IPS-NIHi7 (cell line): ENCODE results near the gene HEYL.
A peak's percentile ranks its signal among the peaks of the same experiment; 100 is the strongest.

Source experiments
- DNase-seq: peaks from one replicate; pipeline ENCODE4 v3.0.0; 2012; ENCODE audit warnings: mixed read lengths; ENCODE audit errors: extremely low spot score

HEYL gene

DNA sequence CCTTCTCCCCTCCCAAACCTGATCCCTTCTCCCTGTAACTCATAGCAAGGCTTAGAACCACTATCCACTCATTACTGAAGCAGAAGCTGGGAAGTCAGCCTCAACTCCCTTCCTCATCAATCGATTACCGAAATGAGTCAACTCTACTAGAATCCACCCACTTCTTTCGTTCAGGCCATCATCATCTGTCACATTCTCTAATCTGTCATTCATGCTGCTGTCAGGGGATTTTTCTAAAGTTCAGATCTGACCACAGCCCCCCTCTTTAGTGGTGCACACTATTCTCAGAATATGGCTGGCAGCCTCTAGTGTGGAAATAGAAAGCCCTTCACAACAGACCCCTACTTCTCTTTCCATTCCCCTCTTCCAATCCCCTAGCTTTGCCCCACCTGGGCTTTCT lies 27.3 kb upstream of the HEYL start:
- DNase-seq, result no peak

DNA sequence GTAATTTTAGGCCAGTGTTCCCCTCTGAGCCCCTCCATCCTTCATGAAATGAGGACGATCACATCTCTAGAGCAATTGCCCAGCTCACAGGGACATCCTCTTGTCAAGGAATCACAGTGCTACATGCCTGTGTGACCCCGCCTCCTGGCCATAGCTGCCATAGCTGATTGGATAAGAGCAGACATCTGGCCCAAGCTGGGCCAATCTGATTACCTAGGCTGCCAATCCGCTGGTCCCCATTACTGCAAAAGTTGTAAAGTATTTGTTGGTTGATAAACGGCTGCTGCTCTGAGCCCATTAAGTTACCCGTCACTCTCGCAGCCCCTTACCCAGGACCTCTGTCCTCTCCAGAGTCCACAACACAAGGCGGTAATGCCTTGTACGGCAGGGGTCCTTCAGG lies 24.1 kb upstream of the HEYL start:
- DNase-seq, result peak; percentile 24

DNA sequence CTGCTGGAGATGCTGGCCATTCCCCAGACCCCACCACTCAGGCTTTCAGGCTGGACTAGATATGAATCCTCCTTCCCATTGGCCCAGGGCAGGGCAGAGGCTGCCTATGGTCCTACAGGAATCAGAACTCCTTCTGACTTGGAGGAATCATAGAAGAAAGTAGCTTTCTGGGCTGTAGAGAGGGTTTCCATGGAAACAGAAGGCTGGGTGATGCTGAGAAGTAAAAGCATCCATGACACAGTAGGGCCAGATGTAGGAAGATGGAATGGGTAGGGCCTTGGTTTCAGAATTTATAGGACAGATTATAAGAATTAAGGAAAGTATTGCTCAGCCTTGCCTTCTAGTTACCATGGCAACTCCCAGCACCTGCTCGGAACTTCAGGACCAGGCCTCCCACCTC lies 23.4 kb upstream of the HEYL start:
- no peak for DNase-seq

DNA sequence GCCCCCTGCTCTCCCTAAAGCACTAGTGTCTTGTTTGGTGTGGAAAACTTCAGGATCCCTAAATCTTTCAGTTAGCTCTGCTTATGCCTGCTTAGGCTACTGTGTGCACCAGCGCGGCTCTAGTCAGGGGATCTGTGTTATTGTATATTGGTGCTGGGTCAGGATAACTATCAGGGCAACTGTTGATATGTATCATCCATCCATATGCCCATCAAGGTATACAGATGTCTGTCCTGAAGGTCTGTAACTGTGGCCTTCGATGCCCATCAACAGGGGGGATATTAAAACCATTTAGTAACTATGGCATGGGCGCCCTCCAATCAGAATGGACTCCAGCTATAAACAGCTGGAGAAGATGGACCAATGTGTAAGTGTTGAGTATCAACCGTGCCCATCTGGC lies 20.1 kb upstream of the HEYL start:
- no peak for DNase-seq

DNA sequence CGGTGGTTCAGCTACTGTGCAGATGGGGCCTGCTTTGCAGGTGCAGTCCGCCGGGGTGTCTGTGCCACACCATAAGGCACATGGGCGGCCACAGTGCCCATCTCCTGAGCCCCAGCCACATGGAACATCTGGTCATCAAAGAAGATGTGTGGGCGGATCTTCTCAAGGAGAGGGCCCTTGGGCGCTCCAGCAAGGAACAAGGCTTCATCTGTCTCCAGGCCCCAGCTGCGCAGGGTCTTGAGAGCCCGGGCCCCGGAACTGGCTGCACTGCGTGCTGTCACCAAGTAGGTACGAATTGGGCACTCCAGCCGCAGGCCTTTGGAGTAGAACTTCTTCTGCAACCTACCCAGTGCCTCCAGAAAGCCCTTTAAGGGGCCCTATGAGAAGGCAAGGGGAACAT lies 19.7 kb upstream of the HEYL start:
- no peak for DNase-seq

DNA sequence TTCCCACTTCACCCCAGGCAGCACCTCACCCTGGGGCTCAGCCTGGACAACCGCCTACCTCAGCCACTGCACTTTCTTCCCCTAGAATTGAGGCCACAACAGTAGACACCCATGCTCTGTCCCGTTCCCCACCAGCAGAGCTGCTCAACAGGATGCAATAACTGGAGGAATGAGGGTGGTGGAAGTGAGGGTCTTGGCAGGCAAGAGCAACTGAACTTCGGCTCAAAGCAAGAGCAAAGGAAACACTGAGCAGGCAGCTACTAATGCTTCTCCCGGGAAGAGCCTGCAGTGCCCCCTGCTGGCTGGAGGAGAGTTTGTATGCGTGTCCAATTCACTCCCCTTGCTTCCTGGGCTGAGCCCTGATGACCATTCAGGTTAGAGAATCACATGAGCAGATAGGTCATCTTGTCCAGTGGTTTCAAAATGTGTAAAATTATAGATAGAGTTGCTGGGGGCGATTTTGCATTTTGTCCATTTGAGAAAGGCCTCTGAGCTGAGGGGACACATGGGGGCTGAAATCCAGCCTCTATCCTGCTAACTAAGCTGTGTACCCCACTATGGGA lies 18.6 kb upstream of the HEYL start:
- DNase-seq, result peak; percentile 82

DNA sequence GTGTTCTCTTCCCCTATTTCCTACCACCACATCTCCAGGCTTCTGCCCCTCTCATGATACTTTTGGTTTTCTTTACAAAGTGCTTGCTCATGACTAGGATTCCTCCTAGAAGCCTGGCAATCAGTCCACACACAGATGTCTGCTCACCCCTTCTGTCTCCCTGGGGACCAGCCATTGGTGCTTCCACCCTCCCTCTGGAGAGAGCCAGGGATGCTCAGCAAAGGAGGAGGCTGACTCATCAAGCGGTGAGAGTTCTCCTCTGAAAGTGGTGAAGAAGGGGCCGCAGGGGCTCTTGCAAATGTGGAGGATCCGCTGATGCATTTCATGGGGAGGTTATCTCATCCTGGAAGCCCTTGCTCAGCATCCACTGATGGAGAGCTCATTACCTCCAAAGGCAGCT lies 18.0 kb upstream of the HEYL start:
- DNase-seq, result no peak

DNA sequence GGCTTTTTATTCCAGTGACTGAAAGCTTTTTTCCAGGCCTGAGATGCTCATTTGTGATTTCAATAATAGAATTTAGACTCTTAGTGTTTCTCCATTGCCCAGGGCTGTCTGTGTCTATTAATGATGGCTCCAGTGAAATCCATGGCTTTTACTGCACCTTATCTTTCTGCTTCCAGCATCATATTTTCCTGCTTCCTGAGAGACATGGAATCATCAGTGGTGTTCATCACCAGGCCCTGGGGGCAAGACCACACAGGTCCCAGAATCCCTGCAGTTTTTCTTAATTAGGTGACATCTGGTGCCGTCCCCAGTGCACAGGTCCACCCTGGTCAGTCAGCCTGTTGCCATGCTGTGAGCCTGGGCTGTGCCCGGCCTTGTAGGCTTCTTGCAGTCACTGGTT lies 16.9 kb upstream of the HEYL start:
- DNase-seq, result no peak

DNA sequence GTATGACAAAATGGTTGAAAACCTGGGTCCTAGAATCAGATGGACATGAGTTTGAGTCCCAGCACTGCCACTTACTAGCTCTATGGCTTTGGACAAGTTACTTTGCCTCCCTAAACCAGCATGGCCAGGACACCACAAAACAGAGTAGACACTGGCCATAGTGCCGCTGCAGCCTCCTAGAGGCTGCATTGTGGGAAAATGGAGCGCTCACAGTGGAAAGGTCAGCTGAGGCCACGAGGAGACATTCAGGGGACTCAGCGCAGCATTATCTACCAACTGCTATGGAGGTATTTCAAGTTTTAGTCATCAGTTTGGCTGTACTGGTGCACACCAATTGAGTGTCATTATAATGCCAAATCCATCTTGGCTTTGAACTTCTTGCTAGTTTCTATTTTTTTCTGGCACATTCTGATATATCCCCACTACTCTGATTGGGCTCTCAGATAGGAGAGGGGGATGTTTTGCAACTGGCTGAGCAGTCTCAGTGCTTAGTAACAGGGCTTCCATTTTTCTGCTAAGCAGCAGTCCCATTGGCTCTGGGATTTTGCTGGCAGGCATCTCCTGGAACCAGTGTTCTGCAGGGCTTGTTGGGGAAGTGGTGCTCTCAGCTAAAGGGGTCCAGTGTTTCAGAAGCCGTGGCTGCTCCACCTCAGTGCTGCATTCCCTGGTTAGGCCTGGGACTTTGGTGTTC lies 16.3 kb upstream of the HEYL start:
- no peak for DNase-seq

DNA sequence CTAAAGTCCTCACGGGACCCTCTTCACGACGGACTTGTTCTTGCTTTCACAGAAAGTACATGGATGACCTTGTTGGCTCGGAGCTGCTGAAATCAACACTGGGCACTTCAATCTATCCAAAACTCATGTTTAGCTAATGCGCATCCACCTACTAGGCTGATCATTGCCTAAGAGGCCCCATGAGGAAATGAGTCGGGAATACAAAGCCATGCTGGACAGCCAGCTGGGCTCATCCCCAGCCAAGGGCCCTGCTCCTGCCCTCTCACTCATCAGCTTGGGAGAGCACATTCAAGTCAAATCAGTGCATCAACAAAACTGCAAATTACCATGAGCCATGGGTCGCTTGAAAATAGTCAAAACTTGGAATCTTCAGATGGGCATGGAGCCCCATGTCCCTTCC lies 14.8 kb upstream of the HEYL start:
- no peak for DNase-seq

DNA sequence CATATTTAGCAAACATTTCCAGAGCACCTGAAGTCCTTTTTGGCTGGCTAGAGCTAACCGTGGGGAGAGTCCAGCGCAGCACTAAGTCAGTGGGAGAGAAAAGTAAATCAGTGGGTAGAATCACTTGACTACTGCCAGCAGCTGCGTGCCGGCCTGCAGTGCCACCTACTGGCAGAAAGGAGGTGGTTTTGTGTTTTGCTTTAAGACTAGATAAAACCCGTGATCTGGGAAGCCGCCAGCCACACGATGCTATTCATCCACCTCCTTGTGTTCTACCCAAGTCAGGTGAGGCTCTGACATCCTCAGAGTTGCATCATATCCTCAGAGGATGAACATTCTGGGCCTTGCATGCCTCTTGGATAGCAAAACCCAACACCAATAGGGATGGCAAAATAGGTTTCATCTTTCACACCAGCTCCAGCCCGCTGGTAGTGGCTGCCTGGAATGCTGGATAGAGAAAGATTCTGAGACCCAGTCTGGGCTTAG lies 14.1 kb upstream of the HEYL start:
- DNase-seq, result peak; percentile 78

DNA sequence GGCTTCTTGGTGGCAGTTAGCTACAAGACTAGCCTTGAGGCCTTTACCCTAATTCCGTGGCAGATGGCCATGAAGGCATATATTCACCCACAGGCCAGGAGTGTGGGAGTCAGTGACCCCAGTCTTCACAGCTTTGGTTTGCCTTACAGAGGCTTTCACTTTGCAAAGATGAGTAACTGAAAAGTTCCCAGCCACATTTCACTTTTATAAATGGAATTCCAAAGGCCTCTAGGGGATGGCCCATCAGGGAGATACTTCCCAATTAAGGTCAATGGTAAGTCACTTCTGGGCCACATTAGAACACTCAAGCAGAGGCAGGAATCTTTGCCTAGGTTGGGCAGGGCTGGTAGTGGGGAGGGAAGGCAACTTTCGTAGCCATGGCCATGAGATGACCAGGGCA lies 13.1 kb upstream of the HEYL start:
- no peak for DNase-seq

DNA sequence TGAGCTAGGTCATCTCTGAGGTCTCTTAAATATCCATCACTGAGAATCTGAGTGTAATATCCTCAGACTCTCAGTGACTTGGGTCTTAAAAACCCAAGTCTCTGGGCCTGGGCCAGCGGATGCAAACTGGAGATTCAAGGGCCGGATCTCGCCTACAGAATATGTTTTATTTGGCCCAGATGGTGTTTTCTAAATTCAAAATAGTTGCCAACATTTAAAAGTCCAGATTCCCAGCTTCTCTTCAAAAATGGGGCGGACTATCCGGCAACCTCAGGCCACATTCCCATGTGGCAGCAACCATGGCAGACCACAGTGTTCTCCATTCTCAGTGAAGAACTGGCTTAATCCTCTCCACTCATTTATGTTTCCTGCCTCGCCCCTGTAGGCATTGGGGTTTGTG lies 12.7 kb upstream of the HEYL start:
- DNase-seq, result no peak

DNA sequence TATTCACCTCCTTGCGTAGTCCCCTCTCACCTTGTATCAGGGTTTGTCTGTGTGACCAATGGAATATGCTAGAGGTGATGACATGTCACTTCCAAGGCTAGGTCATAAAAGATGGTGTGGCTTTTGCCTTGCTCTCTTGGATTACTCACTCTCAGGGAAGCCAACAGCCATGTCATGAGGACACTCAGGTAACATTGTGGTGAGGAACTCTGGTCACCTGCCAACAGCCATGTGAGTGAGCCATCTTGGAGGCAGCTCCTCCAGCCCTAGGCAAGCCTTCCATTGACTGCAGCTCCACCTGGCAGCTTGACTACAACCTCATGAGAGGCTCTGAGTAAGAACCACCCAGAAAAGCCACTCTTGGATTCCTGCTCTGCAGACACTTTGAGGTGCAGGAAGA lies 11.0 kb upstream of the HEYL start:
- no peak for DNase-seq

DNA sequence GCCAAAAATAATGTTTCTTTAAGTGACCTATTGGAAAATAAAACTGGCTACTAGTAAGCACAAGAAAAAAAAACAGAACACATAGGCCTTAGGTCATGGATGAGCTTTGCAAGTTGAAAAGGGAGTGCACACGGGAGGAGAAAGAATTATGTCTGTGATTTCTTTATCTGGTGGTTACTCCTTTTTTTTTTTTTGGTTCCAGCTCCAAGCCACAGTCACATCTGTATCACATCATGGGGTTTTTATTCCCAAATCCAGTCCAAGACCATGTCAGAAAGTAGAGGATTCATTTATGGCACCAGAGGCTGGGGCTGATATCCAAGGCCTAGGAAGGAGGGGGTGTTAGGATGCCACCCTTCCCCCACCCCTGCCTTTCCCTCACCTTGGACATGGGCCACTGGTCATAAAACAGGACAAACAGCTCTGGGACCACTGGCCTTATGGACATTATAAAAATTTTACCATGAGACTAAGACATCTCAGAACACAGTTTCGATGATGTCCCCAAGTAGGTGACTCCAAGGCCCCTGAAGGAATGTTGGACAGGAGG lies 10.3 kb upstream of the HEYL start:
- DNase-seq, result no peak

DNA sequence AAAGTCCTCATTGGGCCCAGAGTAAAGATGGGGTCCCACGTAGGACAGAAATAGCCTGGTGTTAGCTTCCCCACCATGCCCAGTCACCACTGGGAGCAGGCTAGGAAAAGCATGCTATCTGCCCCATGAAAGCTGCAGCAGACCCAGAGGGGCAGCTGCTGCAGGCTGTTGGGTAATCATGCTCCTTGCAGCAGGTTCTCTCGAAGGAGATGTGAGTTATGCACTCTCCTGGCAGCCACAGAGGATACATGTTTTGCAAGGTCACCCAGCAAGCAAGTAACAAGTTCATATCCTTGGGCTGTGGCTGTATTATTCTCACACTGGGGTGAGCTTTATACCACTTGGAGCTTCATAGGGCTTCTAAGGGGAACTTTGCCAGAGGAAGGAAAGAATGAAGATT lies 9.1 kb upstream of the HEYL start:
- DNase-seq, result no peak

DNA sequence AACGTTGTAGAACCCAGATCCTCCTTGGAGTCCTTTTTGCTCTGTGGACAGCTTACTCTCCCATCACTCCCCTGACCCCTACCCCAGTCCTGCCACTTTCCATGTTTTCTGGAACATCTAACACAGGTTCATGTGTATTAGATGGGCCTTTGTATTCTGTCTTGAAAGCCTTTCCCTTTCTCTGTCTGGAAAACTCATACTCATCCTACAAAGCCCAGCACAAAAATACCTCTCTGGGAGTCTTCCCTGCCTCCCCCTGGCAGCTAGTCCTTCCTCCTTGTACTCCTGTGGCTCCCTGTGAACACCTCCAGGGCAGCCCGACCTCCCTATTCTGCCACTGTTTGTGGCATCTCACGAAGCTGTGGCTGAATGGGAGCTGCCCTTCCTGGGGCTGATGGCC lies 7.8 kb upstream of the HEYL start:
- DNase-seq, result no peak

DNA sequence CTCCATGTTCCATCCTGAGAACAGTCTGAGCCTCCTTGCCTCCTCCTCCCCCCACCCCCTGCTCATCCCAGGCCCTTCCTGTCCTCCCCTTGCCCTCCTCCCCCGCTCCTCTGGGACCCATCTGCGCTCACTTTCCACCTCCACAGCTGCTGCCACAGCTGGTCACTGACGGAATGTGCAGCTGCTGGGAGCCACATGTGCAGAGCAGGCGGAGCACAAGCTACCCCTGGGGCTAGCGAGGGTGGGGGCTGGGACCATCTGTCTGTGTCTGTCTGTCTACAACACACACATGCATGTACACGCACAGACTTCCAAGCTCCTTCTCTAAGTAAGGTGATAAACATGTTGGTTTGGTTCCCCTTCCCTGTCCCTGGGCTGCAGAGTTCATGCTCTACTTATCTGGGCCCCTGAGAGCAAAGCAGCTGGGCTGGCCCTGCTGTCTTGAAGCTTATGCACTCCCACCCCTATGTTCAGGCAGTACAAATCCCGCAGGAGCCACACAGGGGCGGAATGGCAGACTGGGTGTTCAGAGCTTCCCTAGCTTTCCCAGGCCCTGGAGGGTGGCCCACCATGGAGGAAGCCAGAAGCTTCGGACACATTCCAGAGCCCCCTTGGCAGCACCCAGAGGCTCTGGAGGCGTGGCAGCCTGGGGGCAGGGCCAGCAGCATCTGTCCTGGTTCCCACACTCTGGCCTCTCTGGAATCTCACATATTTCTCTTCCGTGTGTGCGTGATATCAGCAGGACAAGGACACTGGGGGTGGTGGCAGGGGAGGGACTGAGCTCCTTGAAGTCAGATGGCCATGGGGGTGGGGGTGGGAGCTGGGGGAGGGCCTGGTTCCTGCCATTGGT lies 7.0 kb upstream of the HEYL start:
- peak; percentile 50 for DNase-seq

DNA sequence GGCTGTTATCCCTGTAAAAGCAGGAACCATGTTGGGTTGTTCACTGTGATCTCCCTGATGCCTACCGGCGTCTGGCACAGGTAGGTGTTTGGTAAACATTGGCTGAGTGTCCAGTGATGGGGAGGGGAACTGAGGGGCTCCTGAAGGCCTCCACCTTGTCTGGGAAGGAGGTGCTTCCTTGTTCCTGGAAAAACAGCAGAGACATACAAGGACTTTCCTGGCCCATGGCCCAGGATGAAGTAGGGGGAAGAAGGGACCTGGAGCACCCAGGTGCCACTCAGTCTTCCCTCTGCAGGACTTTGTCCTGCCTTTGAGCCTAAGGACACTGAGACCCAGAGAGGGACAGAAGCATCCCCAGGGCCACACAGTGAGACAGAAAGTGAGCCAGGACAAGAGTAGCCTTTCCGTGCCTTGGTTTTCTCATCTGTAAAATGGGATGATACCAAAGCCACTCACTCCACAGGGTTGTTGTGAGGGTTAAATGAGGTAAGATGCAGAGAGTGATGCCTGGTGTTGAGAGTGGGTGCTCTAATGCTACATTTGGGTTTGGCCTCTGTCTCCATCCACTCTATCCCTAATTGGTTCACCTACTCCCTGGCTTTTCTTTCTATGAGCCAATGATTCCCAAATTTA lies 6.1 kb upstream of the HEYL start:
- no peak for DNase-seq

DNA sequence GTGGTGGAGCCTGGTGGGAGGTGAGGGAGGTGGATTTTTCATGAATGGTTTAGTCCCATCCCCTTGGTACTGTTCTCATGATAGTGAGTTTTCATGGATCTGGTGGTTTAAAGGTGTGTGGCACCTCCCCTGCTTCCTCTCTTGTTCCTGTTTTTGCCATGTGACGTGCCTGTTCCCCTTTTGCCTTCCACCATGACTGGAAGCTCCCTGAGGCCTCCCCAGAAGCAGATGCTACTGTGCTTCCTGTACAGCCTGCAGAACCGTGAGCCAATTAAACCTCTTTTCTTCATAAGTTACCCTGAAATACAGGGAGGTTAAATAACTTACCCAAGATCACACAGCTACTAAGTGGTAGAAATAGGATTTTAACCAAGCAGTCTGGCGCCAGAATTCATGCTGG lies 4.3 kb upstream of the HEYL start:
- DNase-seq, result no peak

DNA sequence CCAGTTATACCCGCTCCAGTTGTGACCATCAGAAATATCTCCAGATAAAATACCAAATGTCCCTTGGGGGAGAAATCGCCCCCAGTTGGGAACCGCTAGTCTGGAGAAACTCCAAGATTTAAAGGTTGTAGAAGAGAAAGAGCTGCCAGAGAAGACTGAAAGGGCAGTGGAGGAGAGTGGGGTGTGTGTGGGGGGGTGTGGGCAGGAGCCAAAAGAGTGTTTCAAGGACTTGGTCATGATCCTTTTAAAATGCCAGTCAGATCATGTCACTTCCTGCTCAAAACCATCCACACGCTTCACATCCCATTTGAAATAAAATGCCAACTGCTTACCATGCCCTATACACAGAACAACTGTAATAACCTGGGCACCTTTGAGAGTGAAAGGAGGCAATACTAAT lies 3.4 kb upstream of the HEYL start:
- DNase-seq, result no peak

DNA sequence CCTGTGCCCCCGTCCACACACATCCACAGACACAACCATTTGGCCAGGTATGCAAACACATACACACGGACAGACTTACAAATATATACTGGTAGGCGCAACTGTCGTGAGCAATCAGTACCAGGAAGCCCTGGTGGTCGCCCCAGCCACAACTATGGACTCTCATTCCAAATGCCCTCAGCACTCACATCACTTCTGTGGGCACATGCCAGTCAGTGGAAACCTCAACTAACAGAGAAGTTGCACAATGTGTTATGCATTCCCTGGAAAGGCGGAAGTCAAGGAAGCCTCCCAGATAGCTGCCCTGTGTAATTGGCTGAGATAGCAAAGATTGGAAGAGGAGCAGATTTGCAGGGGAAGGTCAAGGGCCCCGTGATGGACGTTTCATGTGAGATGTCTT lies 1.4 kb upstream of the HEYL start:
- no peak for DNase-seq
